BLaER1 treated with 17β-estradiol and CSF1 and Interleukin-3, amounts not matched to agents 10 nM and 100 nM (cell line): ENCODE data around the gene ZFYVE28.
A peak's percentile ranks its signal among the peaks of the same experiment; 100 is the strongest.
"Not testable (repeated sequence)": the region's sequence is repeated elsewhere in the genome, so short reads cannot be mapped to it uniquely, and the experiment has no call there.

ENCODE experiments used
- H3K27ac ChIP-seq, 11 experiments: shearing (Covaris generic); formaldehyde crosslinking; 2 replicates each; pipeline ENCODE4 v1.8.1; 2022
- H3K27me3 ChIP-seq, 11 experiments: shearing (Covaris generic); formaldehyde crosslinking; 2 replicates each; pipeline ENCODE4 v1.8.1; 2022
- H3K36me3 ChIP-seq, 11 experiments: shearing (Covaris generic); formaldehyde crosslinking; 2 replicates each; pipeline ENCODE4 v1.8.1; 2022
- H3K4me1 ChIP-seq, 10 experiments: shearing (Covaris generic); formaldehyde crosslinking; 2 replicates each; pipeline ENCODE4 v1.8.1; 2022
- H3K4me2 ChIP-seq, 11 experiments: shearing (Covaris generic); formaldehyde crosslinking; 2 replicates each; pipeline ENCODE4 v1.8.1; 2022
- H3K4me3 ChIP-seq, 10 experiments: shearing (Covaris generic); formaldehyde crosslinking; 2 replicates each; pipeline ENCODE4 v1.8.1; 2022
- H3K9ac ChIP-seq, 11 experiments: shearing (Covaris generic); formaldehyde crosslinking; 2 replicates each; pipeline ENCODE4 v1.8.1; 2022
- H3K9me3 ChIP-seq, 11 experiments: shearing (Covaris generic); formaldehyde crosslinking; replicated peaks in 1 of 11; 2 replicates each; pipeline ENCODE4 v1.8.1; 2022
- H4K20me1 ChIP-seq, 11 experiments: shearing (Covaris generic); formaldehyde crosslinking; 2 replicates each; pipeline ENCODE4 v1.8.1; 2022
- Cebpa-rat ChIP-seq, 11 experiments: shearing (Covaris generic); IDR thresholded peaks; 2 replicates each; pipeline ENCODE4 v1.8.1; 2022

ZFYVE28 gene

GRCh38 chr4:2417765-2418649, at the start of gene ZFYVE28:
TSS of gene ZFYVE28 (minus strand) at chr4:2418645. CDS start at chr4:2418323, 322 bp downstream.
- Histone ChIP-seq H3K36me3 (no peaks in the 10 kb centered on the region), H3K4me1 (peaks cover 29 to 59% (median 52%) of the 10 kb centered on the region in 10 experiments), H3K4me2 (peak within 1 kb of the TSS; percentile 91 to 100 (median 99)), H3K4me3 (peak within 1 kb of the TSS; percentile 54 to 77 (median 67)), H3K9ac (peak within 1 kb of the TSS; percentile 20 to 84 (median 55); a peak in 19 of 22 replicates), H3K27me3 (peaks cover 61 to 86% (median 81%) of the 10 kb centered on the region in 11 experiments), H4K20me1 (peaks cover 0 to 48% (median 30%) of the 10 kb centered on the region in 11 experiments; a peak in 14 of 22 replicates), H3K9me3 (no peaks in the 10 kb centered on the region), H3K27ac (peak within 1 kb of the TSS in 4 of 11 experiments; percentile 43 to 75 (median 66); a peak in 9 of 22 replicates)
- TF ChIP-seq Cebpa-rat (IDR thresholded peaks at IDR 0.05) = no peak

DNA sequence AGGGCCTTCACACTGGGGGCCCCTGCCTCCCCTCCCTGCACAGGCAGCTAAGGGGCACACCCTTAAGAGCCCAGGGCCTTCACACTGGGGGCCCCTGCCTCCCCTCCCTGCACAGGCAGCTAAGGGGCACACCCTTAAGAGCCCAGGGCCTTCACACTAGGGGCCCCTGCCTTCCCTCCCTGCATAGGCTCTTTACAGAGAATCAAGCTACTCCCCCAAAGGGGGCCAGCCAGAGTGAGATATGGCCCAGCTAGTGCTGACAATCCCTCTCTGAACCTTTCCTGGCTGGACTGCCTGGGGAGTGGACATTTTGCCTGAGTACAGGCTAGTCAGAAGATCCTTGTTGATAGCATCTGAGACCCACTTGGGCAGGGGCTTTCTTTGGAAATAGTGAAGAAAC, 47.1 kb upstream of the ZFYVE28 start:
- H3K4me1 ChIP-seq = peaks cover 19 to 35% (median 26%) of the 10 kb centered on the region in 10 experiments
- peaks cover 23 to 35% (median 26%) of the 10 kb centered on the region in 11 experiments for H3K27me3 ChIP-seq
- H3K36me3 ChIP-seq, H3K27ac ChIP-seq, H3K4me3 ChIP-seq, H3K9ac ChIP-seq, H3K9me3 ChIP-seq, H3K4me2 ChIP-seq: not testable (repeated sequence)
- peaks cover 11 to 36% (median 22%) of the 10 kb centered on the region in 11 experiments; a peak in 21 of 22 replicates for H4K20me1 ChIP-seq

GRCh38 chr4:2465032-2465431, 46.6 kb upstream of the ZFYVE28 start:
- no peak overlapping the region for H3K9ac ChIP-seq
- no peak overlapping the region for H3K4me2 ChIP-seq
- TF ChIP-seq Cebpa-rat (IDR thresholded peaks at IDR 0.05) = no peak
- H3K9me3 ChIP-seq = no peaks in the 10 kb centered on the region
- H3K27ac ChIP-seq = no peak overlapping the region
- peaks cover 16 to 32% (median 22%) of the 10 kb centered on the region in 10 experiments for H3K4me1 ChIP-seq
- peaks cover 23 to 35% (median 26%) of the 10 kb centered on the region in 11 experiments for H3K27me3 ChIP-seq
- H3K36me3 ChIP-seq = no peaks in the 10 kb centered on the region
- H4K20me1 ChIP-seq = peaks cover 6 to 31% (median 17%) of the 10 kb centered on the region in 11 experiments; a peak in 20 of 22 replicates
- H3K4me3 ChIP-seq = no peak overlapping the region

DNA sequence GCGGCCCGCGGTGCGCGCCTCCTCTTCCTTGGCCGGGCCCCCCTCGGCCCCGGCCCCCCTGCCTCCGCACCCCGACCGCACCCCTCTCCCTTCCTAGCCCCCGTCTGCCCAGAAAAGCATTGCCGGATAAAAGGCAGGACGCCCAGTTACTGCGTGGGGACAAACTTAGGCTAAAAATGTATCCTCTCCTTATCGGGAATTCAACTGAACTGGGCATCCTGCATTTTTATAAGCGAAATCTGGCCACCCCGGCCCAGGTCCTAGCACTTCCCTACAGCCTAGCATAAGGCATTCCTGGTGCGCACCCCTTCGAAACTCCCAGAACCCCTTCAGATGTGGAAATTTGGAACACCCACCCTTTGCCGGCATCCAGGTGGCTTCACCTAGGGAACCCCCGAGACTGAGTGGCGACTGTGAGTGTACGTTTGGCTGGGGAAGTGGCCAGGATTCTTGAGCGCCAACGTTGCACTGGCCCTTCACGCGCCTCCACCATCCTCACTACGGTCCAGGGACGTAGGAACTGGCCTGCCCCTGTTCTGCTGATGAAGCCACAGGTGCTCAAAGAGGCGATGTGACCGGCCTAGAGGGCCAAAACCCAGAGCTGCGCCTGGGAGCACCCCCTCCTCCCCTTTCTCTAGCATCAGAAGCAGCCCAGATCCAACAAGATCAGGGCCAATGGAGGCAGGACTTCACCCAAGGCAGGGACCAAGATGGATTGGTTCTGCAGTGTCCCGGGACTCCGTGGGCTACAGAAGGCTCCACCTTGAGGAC, 44.7 kb upstream of the ZFYVE28 start:
- no peak for TF ChIP-seq Cebpa-rat (IDR thresholded peaks at IDR 0.05)
- H3K4me2 ChIP-seq = peak overlapping the region; percentile 87 to 99 (median 92)
- H3K4me3 ChIP-seq = peak overlapping the region; percentile 50 to 72 (median 60); a peak in 18 of 20 replicates

DNA sequence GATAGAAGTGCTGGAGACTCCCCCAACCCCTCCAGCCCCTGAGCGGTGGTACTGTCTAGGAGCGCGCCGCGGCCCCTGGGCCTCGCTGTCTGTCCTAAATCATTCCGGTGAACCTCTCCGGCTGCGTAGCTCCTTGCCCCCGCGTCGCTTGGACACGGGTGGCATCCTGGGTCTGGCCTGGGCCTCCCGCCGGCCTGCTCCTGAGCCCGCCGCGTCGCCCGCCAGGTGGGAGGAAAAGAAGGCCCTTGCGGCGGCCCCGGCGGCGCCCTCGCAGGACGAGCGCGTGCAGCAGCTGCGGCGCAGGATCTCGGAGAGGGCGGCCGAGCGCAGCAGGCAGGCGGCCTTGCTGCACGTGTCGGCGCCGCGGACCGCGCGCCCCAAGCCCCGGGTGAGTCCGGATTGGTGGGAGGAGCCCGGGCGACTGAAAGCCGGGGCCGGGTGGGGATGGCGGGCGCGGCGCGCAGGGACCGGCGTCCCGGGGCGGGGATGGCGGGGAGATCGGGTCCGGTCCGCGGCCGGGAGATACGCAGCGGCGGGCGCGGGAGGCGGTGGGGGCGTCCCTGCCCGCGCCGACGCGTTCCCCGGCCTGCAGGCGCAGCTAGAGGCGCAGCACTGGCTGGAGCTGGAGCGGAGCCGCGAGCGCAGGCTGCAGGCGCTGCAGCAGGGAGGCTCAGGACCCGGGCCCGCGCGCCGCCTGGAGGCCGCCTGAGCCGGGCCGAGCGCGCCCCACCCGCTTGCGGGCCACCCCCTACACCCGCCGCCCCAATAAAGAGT, 44.0 kb upstream of the ZFYVE28 start:
- Histone ChIP-seq H3K9ac (peak overlapping the region; percentile 38 to 75 (median 63); a peak in 20 of 22 replicates), H3K4me2 (peak overlapping the region; percentile 87 to 99 (median 92)), H3K4me1 (peaks cover 7 to 26% (median 12%) of the 10 kb centered on the region in 10 experiments), H3K9me3 (no peaks in the 10 kb centered on the region), H3K4me3 (peak overlapping the region; percentile 50 to 72 (median 60)), H3K27me3 (peaks cover 23 to 35% (median 26%) of the 10 kb centered on the region in 11 experiments), H3K27ac (peak overlapping the region in 1 of 11 experiments; percentile 14; a peak in 2 of 22 replicates), H4K20me1 (peaks cover 0 to 29% (median 7%) of the 10 kb centered on the region in 11 experiments; a peak in 7 of 22 replicates), H3K36me3 (no peaks in the 10 kb centered on the region)
- no peak for TF ChIP-seq Cebpa-rat (IDR thresholded peaks at IDR 0.05)

More for the DNA sequence above, 44.7 kb upstream of the ZFYVE28 start:
- no peak overlapping the region for H3K27ac ChIP-seq
- no peaks in the 10 kb centered on the region for H3K9me3 ChIP-seq
- H3K9ac ChIP-seq = peak overlapping the region in 8 of 11 experiments; percentile 35 to 73 (median 66); a peak in 12 of 22 replicates
- H3K4me1 ChIP-seq = peaks cover 13 to 34% (median 19%) of the 10 kb centered on the region in 10 experiments
- no peaks in the 10 kb centered on the region for H3K36me3 ChIP-seq
- peaks cover 23 to 35% (median 26%) of the 10 kb centered on the region in 11 experiments for H3K27me3 ChIP-seq
- peaks cover 0 to 29% (median 7%) of the 10 kb centered on the region in 11 experiments; a peak in 7 of 22 replicates for H4K20me1 ChIP-seq

- no peak overlapping the region for H3K27ac ChIP-seq
- H3K4me2 ChIP-seq = peak overlapping the region in 8 of 11 experiments; percentile 87 to 99 (median 92); a peak in 10 of 22 replicates
- H3K9ac ChIP-seq = no peak overlapping the region
- peaks cover 0 to 29% (median 7%) of the 10 kb centered on the region in 11 experiments; a peak in 7 of 22 replicates for H4K20me1 ChIP-seq
- no peaks in the 10 kb centered on the region for H3K36me3 ChIP-seq
- no peak for TF ChIP-seq Cebpa-rat (IDR thresholded peaks at IDR 0.05)
- peaks cover 6 to 23% (median 11%) of the 10 kb centered on the region in 10 experiments for H3K4me1 ChIP-seq
- peak overlapping the region in 1 of 10 experiments; percentile 58; a peak in 1 of 20 replicates for H3K4me3 ChIP-seq
- no peaks in the 10 kb centered on the region for H3K9me3 ChIP-seq
- peaks cover 23 to 35% (median 26%) of the 10 kb centered on the region in 11 experiments for H3K27me3 ChIP-seq
These were observed 43.0 kb upstream of the ZFYVE28 start for GRCh38 chr4:2461246-2461960.

GRCh38 chr4:2459589-2460349, 41.3 kb upstream of the ZFYVE28 start:
- Histone ChIP-seq H4K20me1 (peaks cover 0 to 29% (median 7%) of the 10 kb centered on the region in 11 experiments; a peak in 7 of 22 replicates), H3K27ac (no peak overlapping the region), H3K4me1 (peaks cover 6 to 23% (median 11%) of the 10 kb centered on the region in 10 experiments), H3K4me3 (no peak overlapping the region), H3K4me2 (no peak overlapping the region), H3K9ac (no peak overlapping the region), H3K9me3 (no peaks in the 10 kb centered on the region), H3K36me3 (no peaks in the 10 kb centered on the region), H3K27me3 (peaks cover 23 to 35% (median 26%) of the 10 kb centered on the region in 11 experiments)
- TF ChIP-seq Cebpa-rat (IDR thresholded peaks at IDR 0.05) = no peak
